T-helper 2 cell treated with Interferon-gamma antibody and Interleukin-4, amounts not matched to agents 100 ng/mL and 5 ng/mL, for 36 hours (primary cell): ENCODE data around the gene RPLP2. TPM values are rescaled to one million over a fixed set of nuclear protein-coding genes. Genes with fewer than 3 reads are reported as not detected.

Experiments
- intact Hi-C: fragments of 100-400 bp; cut with micrococcal nuclease; formaldehyde crosslinking; loops from one replicate; pipeline ENCODE4 v1.15.1; 2023
- total RNA-seq: library from RNA; stranded (reverse); gene quantifications from 2 replicates; pipeline ENCODE4 v1.2.3, GENCODE V29; 2022

The RPLP2 gene
- total RNA-seq, 1 donor from 2014 or later = 2,156 TPM

GRCh38 chr11:833114-833791 is 23.5 kb downstream of the RPLP2 start:
- intact Hi-C loops = no loop called here

GRCh38 chr11:833849-834311 is 24.1 kb downstream of the RPLP2 start:
- intact Hi-C loops = no loop called here

GRCh38 chr11:834371-835316 is 24.9 kb downstream of the RPLP2 start:
- intact Hi-C loops = no loop called here

- intact Hi-C loops = no loop called here
Measured at GRCh38 chr11:836274-836673, 26.5 kb downstream of the RPLP2 start.

- intact Hi-C loops = no loop called here
Measured at GRCh38 chr11:836700-837099, 26.9 kb downstream of the RPLP2 start.

- intact Hi-C loops = no loop called here
Measured at GRCh38 chr11:837189-837989, 27.6 kb downstream of the RPLP2 start.

GRCh38 chr11:837990-838307 is 28.2 kb downstream of the RPLP2 start:
- intact Hi-C loops = no loop called here

GRCh38 chr11:838441-839279 is 28.9 kb downstream of the RPLP2 start:
- intact Hi-C loops = no loop called here

- intact Hi-C loops = no loop called here
Measured at GRCh38 chr11:839280-839623, 29.5 kb downstream of the RPLP2 start.

GRCh38 chr11:839875-840617 is 30.3 kb downstream of the RPLP2 start:
- intact Hi-C loops = no loop called here

- intact Hi-C loops = loop anchor here (2.0 kb wide), 2 partner anchors 21 to 33 kb away; partner anchors contain the start of gene RPLP2
Measured at GRCh38 chr11:841981-842369, 32.2 kb downstream of the RPLP2 start.

GRCh38 chr11:842370-843002 is 32.7 kb downstream of the RPLP2 start, which contains the start of the genes POLR2L and TSPAN4:
Gene POLR2L (minus strand): TSS chr11:842529. CDS start chr11:842508, 21 bp downstream.
Gene TSPAN4 (plus strand): TSS chr11:842852. CDS start chr11:850305, 7,453 bp downstream.
- intact Hi-C loops = loop anchor here (2.0 kb wide), 2 partner anchors 22 to 34 kb away; partner anchors contain the start of gene RPLP2

- intact Hi-C loops = loop anchor here (2.0 kb wide), 2 partner anchors 22 to 34 kb away; partner anchors contain the start of gene RPLP2
Measured at GRCh38 chr11:843086-843734, 33.4 kb downstream of the RPLP2 start.

- intact Hi-C loops = loop anchor here (2.0 kb wide), 2 partner anchors 23 to 35 kb away; partner anchors contain the start of gene RPLP2
Measured at GRCh38 chr11:843818-844692, 34.3 kb downstream of the RPLP2 start.

GRCh38 chr11:844693-845644 is 35.2 kb downstream of the RPLP2 start:
- intact Hi-C loops = loop anchor here (5.0 kb wide), 1 partner anchor 67 kb away; the partner anchor contains the start of gene CHID1

- intact Hi-C loops = loop anchor here (5.0 kb wide), 1 partner anchor 66 kb away; the partner anchor contains the start of gene CHID1
Measured at GRCh38 chr11:845872-846495, 36.2 kb downstream of the RPLP2 start.
